PC-3 (cell line): ENCODE data around the gene CCNDBP1. TPM values are rescaled to one million over a fixed set of nuclear protein-coding genes. Genes with fewer than 3 reads are reported as not detected.

Source experiments
- ATAC-seq: fragments of 200-7000 bp; cut with Tn5 transposase; 2 replicates; pipeline ENCODE4 v1.9.1; 2020; ENCODE audit warnings: mild to moderate bottlenecking, moderate library complexity
- BruUV-seq: library from RNA; stranded (reverse); fragments of 400-500 nt; replicated peaks from 2 replicates; lab custom pipeline; 2021; lab: Mats Ljungman, UMichigan
- CTCF ChIA-PET: fragments of 300-600 bp; sonication (Branson Sonifier 250); formaldehyde crosslinking; loops from one replicate; lab custom pipeline; 2022; ENCODE audit warnings: antibody characterized with exemption; lab: Charles Lee
- POLR2A ChIA-PET: fragments of 300-600 bp; sonication (Branson Sonifier 250); formaldehyde crosslinking; loops from one replicate; lab custom pipeline; 2022; ENCODE audit warnings: antibody characterized with exemption; ENCODE audit not compliant: unreplicated experiment; lab: Charles Lee
- DNase-seq: peaks from one replicate; pipeline ENCODE4 v3.0.0-alpha.2; 2015
- H2AFZ ChIP-seq: fragments of 300-600 bp; sonication (generic); 2 replicates; pipeline ENCODE4 v1.6.0; 2016; ENCODE audit warnings: antibody characterized with exemption, low read length
- H3F3A ChIP-seq: fragments of 300-600 bp; sonication (generic); one replicate; pipeline ENCODE4 v1.6.0; 2017; ENCODE audit warnings: antibody characterized with exemption, low read length, control low read depth, mild to moderate bottlenecking; ENCODE audit not compliant: unreplicated experiment
- H3K27ac ChIP-seq: fragments of 300-600 bp; sonication (generic); 2 replicates; pipeline ENCODE4 v1.5.1; 2016; ENCODE audit warnings: mild to moderate bottlenecking, low read length
- H3K27me3 ChIP-seq: fragments of 300-600 bp; sonication (generic); 2 replicates; pipeline ENCODE4 v1.6.1; 2016; ENCODE audit warnings: low read length, mixed read lengths
- H3K36me3 ChIP-seq: fragments of 300-600 bp; sonication (generic); 2 replicates; pipeline ENCODE4 v1.6.1; 2016; ENCODE audit warnings: low read depth, mixed run types, low read length, mixed read lengths
- H3K4me1 ChIP-seq: fragments of 300-600 bp; sonication (generic); 2 replicates; pipeline ENCODE4 v1.5.1; 2016; ENCODE audit warnings: low read length; ENCODE audit not compliant: insufficient read depth
- H3K4me2 ChIP-seq: fragments of 300-600 bp; sonication (generic); 2 replicates; pipeline ENCODE4 v1.6.0; 2016; ENCODE audit warnings: low read length
- H3K4me3 ChIP-seq: fragments of 300-600 bp; sonication (generic); 2 replicates; pipeline ENCODE4 v1.5.1; 2016; ENCODE audit warnings: mild to moderate bottlenecking, low read length, mixed read lengths
- H3K79me2 ChIP-seq: fragments of 300-600 bp; sonication (generic); 2 replicates; pipeline ENCODE4 v1.6.1; 2017; ENCODE audit warnings: low read length, mixed read lengths
- H3K9ac ChIP-seq: fragments of 300-600 bp; sonication (generic); 2 replicates; pipeline ENCODE4 v1.6.0; 2016; ENCODE audit warnings: mild to moderate bottlenecking, low read length
- H3K9me2 ChIP-seq: fragments of 300-600 bp; sonication (generic); replicated peaks from 2 replicates; pipeline ENCODE4 v1.6.1; 2016; ENCODE audit warnings: mixed run types, low read length, mixed read lengths
- H3K9me3 ChIP-seq: fragments of 300-600 bp; sonication (generic); 2 replicates; pipeline ENCODE4 v1.6.1; 2016; ENCODE audit warnings: low read length, mixed read lengths
- H4K20me1 ChIP-seq: fragments of 300-600 bp; sonication (generic); 2 replicates; pipeline ENCODE4 v1.6.1; 2016; ENCODE audit warnings: low read length, mixed read lengths
- EZH2 ChIP-seq: fragments of 300-600 bp; sonication (generic); IDR thresholded peaks from one replicate; pipeline ENCODE4 v1.6.1; 2017; ENCODE audit warnings: antibody characterized with exemption, mild to moderate bottlenecking, low read length; ENCODE audit not compliant: unreplicated experiment
- EZH2phosphoT487 ChIP-seq: fragments of 300-600 bp; sonication (generic); IDR thresholded peaks from 2 replicates; pipeline ENCODE4 v1.6.1; 2018; ENCODE audit warnings: mild to moderate bottlenecking, antibody characterized with exemption, low read length, borderline replicate concordance
- intact Hi-C: fragments of 100-400 bp; cut with micrococcal nuclease; formaldehyde crosslinking; loops from 2 replicates; pipeline ENCODE4 v1.9.0; 2023
- total RNA-seq: library from RNA; depleted of rRNA; stranded (reverse); fragments of >200 nt; gene quantifications from 2 replicates; pipeline ENCODE4 v1.2.3, GENCODE V29; 2014
- TF ChIP-seq, protein P1 (sequence below): fragments of 300-600 bp; sonication (generic); conservative IDR thresholded peaks from 2 replicates; pipeline ENCODE4 v1.5.1; 2017; ENCODE audit warnings: antibody characterized with exemption, low read depth, mild to moderate bottlenecking, low read length

The CCNDBP1 gene
- total RNA-seq, 1 experiment from 2014 or later, result 34.3 TPM

- Histone ChIP-seq H3K9me3 (no peaks in the 10 kb centered on the region), H2AFZ (no peak overlapping the region), H3F3A (no peaks in the 10 kb centered on the region), H3K9me2 (no peaks in the 10 kb centered on the region), H3K9ac (no peak overlapping the region), H3K4me1 (no peaks in the 10 kb centered on the region), H3K27me3 (peaks cover 6% of the 10 kb centered on the region; the same call in 1 of the 2 replicates), H3K4me3 (no peak overlapping the region), H3K36me3 (no peaks in the 10 kb centered on the region; the same call in 1 of the 2 replicates), H4K20me1 (no peaks in the 10 kb centered on the region), H3K27ac (no peak overlapping the region), H3K4me2 (no peak overlapping the region), H3K79me2 (no peaks in the 10 kb centered on the region)
- intact Hi-C loops, result no loop called here
- POLR2A ChIA-PET, result interaction anchor here (0.5 kb wide), 1 partner anchor 470 kb away, joined by 4 read pairs; no protein-coding TSS in a partner anchor
- BruUV-seq, result no TSS peak
- TF ChIP-seq EZH2phosphoT487, result no peak
- TF ChIP-seq, protein P1, sequence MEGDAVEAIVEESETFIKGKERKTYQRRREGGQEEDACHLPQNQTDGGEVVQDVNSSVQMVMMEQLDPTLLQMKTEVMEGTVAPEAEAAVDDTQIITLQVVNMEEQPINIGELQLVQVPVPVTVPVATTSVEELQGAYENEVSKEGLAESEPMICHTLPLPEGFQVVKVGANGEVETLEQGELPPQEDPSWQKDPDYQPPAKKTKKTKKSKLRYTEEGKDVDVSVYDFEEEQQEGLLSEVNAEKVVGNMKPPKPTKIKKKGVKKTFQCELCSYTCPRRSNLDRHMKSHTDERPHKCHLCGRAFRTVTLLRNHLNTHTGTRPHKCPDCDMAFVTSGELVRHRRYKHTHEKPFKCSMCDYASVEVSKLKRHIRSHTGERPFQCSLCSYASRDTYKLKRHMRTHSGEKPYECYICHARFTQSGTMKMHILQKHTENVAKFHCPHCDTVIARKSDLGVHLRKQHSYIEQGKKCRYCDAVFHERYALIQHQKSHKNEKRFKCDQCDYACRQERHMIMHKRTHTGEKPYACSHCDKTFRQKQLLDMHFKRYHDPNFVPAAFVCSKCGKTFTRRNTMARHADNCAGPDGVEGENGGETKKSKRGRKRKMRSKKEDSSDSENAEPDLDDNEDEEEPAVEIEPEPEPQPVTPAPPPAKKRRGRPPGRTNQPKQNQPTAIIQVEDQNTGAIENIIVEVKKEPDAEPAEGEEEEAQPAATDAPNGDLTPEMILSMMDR, result no peak
- no peak for TF ChIP-seq EZH2
- no peak for DNase-seq
- no peak for ATAC-seq
- CTCF ChIA-PET, result interaction anchor here (1.1 kb wide), 1 partner anchor 55 kb away, joined by 4 read pairs; no protein-coding TSS in a partner anchor
Observed at GRCh38 chr15:43229977-43230376, 44.8 kb downstream of the CCNDBP1 start.

GRCh38 chr15:43230640-43231115 is 45.5 kb downstream of the CCNDBP1 start:
- no peak overlapping the region for H3K9ac ChIP-seq
- peaks cover 6% of the 10 kb centered on the region; the same call in 1 of the 2 replicates for H3K27me3 ChIP-seq
- no TSS peak for BruUV-seq
- CTCF ChIA-PET, result interaction anchor here (0.7 to 1.1 kb wide), 2 partner anchors 55 to 86 kb away, joined by 3 to 4 read pairs; no protein-coding TSS in a partner anchor
- ATAC-seq, result no peak
- no peak for TF ChIP-seq EZH2
- no peak for TF ChIP-seq EZH2phosphoT487
- TF ChIP-seq, protein P1, result no peak
- no peaks in the 10 kb centered on the region for H3K79me2 ChIP-seq
- POLR2A ChIA-PET, result interaction anchor here (0.5 kb wide), 1 partner anchor 469 kb away, joined by 4 read pairs; no protein-coding TSS in a partner anchor
- no peaks in the 10 kb centered on the region for H3K4me1 ChIP-seq
- H3K9me3 ChIP-seq, result no peaks in the 10 kb centered on the region
- intact Hi-C loops, result no loop called here
- no peak overlapping the region for H2AFZ ChIP-seq
- no peaks in the 10 kb centered on the region for H3K36me3 ChIP-seq
- no peak overlapping the region for H3K27ac ChIP-seq
- no peak overlapping the region for H3K4me3 ChIP-seq
- no peaks in the 10 kb centered on the region for H3F3A ChIP-seq
- no peak overlapping the region for H3K4me2 ChIP-seq
- no peak for DNase-seq
- no peaks in the 10 kb centered on the region for H3K9me2 ChIP-seq
- H4K20me1 ChIP-seq, result no peaks in the 10 kb centered on the region

- ATAC-seq (no peak), DNase-seq (peak; percentile 22)
- no peaks in the 10 kb centered on the region for H3K36me3 ChIP-seq
- H3K9ac ChIP-seq, result no peak overlapping the region
- no peak overlapping the region for H3K4me2 ChIP-seq
- no peak overlapping the region for H2AFZ ChIP-seq
- intact Hi-C loops, result no loop called here
- H3F3A ChIP-seq, result no peaks in the 10 kb centered on the region
- ChIA-PET POLR2A (no interaction called here), CTCF (no interaction called here)
- TF ChIP-seq EZH2 (no peak), EZH2phosphoT487 (no peak)
- TF ChIP-seq, protein P1, result no peak
- no peaks in the 10 kb centered on the region for H3K9me3 ChIP-seq
- no peak overlapping the region for H3K4me3 ChIP-seq
- BruUV-seq, result no TSS peak
- H3K27me3 ChIP-seq, result peaks cover 6% of the 10 kb centered on the region; the same call in 1 of the 2 replicates
- no peak overlapping the region for H3K27ac ChIP-seq
- no peaks in the 10 kb centered on the region for H3K9me2 ChIP-seq
- H3K79me2 ChIP-seq, result no peaks in the 10 kb centered on the region
- H4K20me1 ChIP-seq, result no peaks in the 10 kb centered on the region
- no peaks in the 10 kb centered on the region for H3K4me1 ChIP-seq
Observed at GRCh38 chr15:43232289-43232874, 47.2 kb downstream of the CCNDBP1 start.
